ENCODE data around the gene ATRX. TPM values are rescaled to one million over a fixed set of nuclear protein-coding genes. Genes with fewer than 3 reads are reported as not detected.

ATRX gene, protein sequence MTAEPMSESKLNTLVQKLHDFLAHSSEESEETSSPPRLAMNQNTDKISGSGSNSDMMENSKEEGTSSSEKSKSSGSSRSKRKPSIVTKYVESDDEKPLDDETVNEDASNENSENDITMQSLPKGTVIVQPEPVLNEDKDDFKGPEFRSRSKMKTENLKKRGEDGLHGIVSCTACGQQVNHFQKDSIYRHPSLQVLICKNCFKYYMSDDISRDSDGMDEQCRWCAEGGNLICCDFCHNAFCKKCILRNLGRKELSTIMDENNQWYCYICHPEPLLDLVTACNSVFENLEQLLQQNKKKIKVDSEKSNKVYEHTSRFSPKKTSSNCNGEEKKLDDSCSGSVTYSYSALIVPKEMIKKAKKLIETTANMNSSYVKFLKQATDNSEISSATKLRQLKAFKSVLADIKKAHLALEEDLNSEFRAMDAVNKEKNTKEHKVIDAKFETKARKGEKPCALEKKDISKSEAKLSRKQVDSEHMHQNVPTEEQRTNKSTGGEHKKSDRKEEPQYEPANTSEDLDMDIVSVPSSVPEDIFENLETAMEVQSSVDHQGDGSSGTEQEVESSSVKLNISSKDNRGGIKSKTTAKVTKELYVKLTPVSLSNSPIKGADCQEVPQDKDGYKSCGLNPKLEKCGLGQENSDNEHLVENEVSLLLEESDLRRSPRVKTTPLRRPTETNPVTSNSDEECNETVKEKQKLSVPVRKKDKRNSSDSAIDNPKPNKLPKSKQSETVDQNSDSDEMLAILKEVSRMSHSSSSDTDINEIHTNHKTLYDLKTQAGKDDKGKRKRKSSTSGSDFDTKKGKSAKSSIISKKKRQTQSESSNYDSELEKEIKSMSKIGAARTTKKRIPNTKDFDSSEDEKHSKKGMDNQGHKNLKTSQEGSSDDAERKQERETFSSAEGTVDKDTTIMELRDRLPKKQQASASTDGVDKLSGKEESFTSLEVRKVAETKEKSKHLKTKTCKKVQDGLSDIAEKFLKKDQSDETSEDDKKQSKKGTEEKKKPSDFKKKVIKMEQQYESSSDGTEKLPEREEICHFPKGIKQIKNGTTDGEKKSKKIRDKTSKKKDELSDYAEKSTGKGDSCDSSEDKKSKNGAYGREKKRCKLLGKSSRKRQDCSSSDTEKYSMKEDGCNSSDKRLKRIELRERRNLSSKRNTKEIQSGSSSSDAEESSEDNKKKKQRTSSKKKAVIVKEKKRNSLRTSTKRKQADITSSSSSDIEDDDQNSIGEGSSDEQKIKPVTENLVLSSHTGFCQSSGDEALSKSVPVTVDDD (N-terminal part only)
- total RNA-seq (2022; extraction: Qiagen RNA extraction): 11.2 to 26.0 TPM (median 18.0 TPM) in 5 replicates

DNA sequence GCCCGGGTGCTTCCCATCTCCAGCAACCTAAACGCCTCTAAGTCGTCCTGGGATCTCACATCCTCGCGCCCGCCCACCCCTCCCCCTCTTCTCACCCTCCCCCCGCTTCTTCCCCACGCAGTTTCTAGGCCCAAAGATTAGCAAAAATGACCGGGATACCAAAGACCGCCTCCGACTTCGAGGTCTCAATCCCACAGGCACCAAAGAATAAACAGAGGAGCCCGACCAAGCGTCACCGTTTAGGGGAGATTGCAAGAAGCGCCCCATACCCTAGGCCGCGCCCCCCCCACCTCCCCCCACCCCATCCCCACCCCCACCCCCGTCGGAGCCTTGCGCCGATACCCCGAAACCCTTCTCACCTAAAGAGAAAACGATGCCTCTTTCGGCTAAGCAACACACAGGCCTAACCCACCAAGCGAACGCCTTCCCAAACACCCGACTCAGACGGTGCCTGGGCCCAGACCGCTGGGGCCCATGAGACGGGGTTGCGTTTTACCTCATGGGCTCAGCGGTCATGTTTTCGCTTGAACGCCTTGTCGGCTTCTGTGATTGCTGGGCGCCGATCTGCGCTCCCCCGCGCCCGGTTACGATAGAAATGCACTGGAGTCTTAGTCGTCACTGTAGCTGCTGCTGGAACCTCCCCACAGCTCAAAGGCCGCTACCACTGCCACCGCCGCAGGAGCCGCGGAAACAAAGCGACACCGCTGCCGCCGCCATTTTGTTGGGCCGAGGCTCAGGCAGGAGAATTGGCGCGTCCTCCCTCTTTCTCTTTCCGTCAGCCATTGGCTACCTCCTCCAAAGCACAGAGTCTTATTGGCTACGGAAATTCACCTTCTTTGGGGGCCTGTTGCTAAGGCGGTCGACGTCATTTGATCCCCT is at the start of gene ATRX:
Gene ATRX (minus strand): TSS at position 731 of the 879 bp plus-strand sequence. CDS start 215 bp downstream, at position 516.

Other genes with a start within 250 kb of the ATRX start
- gene MAGT1, start 109.2 kb upstream of the ATRX start, total RNA-seq (2022; extraction: Qiagen RNA extraction): 33.1 to 54.6 TPM (median 40.7 TPM) in 5 replicates
- 553 to 616 TPM (median 586 TPM) in 5 replicates for gene COX7B, start 113.3 kb upstream of the ATRX start, total RNA-seq (2022; extraction: Qiagen RNA extraction)
- 2.6 to 4.7 TPM (median 3.5 TPM) in 5 replicates for gene ATP7A, start 124.5 kb upstream of the ATRX start, total RNA-seq (2022; extraction: Qiagen RNA extraction)
- gene PGAM4, start 183.4 kb upstream of the ATRX start, total RNA-seq (2022; extraction: Qiagen RNA extraction): 0.17 to 0.37 TPM (median 0.22 TPM) in 4 of 5 replicates, not detected in the other